Myocyte (in vitro differentiated cells): ENCODE data around the gene SMYD3. TPM values are rescaled to one million over a fixed set of nuclear protein-coding genes. Genes with fewer than 3 reads are reported as not detected.
A peak's percentile ranks its signal among the peaks of the same experiment; 100 is the strongest.
"Not testable (repeated sequence)": the region's sequence is repeated elsewhere in the genome, so short reads cannot be mapped to it uniquely, and the experiment has no call there.

ENCODE experiments used
- DNase-seq: peaks from one replicate; pipeline ENCODE4 v3.0.0-alpha.2; 2012; ENCODE audit warnings: low read depth
- total RNA-seq: library from RNA; depleted of rRNA; stranded (reverse); fragments of >200 nt; gene quantifications from 2 replicates; pipeline ENCODE4 v1.2.3, GENCODE V29; 2014

SMYD3 gene
- total RNA-seq, 1 donor from 2014 or later: 18.7 TPM

DNA sequence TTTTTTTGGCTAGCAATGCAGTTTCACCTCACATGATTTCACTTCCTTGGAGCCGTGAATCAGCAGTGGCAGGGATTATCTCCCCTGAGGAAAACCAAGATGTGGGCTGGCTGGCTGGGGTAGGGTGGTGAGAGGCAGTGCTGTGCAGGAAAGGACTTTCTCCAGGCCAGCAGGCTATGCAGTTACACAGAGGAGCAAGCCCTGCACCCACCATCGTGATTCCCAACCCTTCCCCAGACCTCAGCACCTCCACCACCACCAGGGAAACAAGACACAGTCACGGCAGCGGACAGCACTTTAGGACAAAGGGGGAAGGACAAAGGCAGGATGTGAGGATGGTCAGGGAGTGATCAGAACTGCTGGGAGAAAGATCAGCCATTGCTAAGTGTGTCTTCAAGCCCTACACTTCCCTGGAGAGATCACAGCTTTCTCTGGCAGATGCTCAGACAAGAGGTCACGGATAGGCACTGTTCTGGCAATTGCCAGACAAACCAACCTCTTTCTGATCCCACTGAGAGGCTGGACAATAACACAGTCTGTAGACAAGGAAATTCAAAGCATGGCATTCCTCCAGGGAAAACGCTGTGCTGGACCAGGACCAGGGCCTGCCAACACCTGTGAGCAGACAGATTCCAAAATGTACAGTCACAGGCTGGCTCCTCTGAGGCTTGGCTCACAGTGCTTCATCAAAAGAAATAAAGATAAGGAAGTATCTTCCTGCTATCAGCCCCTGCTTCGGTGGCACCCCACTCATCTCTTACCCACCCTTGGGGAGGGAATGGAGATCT lies 509.4 kb downstream of the SMYD3 start:
- peak; percentile 69 for DNase-seq

DNA sequence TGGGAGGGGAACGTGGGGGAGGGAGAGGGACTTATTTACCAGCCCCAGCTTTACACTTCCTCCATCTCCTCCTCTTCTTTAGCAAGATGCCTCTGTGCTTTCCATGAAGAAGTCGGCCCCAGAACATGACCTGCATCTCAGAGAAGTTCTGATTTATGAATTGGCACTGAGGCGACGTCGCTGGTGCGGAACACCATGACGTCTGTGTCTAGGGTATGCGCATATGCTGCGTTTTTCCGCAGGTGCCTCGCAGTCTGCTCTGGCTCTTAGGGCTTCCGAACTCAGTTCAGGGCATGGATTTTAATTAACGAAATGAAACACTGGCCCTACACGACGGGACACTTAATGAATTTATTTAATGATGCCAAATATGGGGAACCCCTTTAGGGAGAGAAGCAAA lies 510.3 kb downstream of the SMYD3 start:
- DNase-seq: no peak

DNA sequence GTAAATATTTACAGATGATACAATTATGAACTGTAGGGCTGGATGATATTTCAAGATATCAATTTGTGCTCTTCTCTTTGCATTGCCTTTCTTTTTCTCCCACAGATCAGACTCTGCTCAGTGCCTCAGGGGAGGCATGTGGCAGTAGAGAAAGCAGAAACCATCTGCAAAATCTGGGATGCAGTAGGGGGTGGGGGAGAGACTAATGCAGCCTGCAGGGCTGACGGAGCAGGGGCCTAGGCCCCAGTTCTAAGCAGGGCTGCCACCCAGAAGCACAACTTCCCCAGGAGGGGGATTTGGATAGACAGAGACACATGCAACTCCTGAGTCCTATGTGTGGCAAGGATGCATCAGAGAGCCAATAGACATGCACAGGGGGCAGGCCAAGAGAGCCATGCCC lies 511.6 kb downstream of the SMYD3 start:
- no peak for DNase-seq

DNA sequence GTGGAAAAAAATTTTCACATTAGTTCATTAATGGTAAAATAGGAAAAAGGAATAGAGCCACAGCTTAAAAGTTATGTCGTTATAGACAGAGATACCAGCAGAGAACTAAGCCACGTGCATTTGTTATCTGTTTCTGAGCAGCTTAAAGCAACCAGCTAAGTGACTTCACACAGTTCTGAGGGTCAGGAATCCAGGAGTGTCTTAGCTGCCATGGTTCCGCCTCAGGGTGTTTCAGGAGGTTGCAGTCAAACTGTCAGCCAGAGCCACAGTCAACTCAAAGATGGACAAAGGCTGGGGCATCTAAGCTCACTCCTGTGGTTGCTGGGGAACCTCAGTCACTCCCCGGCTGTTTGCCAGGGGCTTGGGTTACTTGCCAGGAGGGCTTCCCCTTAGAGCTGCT lies 515.8 kb downstream of the SMYD3 start:
- DNase-seq: peak; percentile 64

DNA sequence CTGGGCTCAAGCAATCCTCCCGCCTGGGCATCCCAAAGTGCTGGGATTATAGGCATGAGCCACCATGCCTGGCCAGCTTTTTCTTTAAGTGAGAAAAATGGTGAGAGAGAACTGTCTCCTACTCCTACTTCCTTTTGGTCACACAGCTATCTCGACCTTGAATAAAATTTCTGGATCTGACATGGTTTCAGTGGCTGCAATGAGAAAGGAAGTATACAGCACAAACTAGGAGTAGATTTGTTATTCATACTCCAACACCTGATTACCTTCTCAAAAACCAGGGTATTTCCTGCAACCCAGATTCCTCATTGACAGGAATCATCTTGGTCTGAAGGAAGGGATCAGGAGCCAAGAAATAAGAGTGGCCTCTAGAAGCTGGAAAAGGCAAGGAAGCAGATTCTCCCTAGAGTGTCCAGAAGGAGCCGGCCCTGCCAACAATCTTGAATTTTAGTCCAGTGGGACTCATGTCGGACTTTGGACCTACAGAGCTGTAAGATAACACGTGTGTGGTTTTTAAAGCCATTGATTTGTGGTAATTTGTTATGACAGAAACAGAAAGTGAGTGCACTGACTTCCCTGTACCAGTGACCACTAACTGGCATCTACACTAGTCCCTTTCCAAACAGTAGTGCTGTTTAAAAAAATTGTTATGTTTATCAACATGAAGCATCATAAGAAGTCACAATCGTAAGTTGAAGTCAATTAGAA lies 516.6 kb downstream of the SMYD3 start:
- no peak for DNase-seq

DNA sequence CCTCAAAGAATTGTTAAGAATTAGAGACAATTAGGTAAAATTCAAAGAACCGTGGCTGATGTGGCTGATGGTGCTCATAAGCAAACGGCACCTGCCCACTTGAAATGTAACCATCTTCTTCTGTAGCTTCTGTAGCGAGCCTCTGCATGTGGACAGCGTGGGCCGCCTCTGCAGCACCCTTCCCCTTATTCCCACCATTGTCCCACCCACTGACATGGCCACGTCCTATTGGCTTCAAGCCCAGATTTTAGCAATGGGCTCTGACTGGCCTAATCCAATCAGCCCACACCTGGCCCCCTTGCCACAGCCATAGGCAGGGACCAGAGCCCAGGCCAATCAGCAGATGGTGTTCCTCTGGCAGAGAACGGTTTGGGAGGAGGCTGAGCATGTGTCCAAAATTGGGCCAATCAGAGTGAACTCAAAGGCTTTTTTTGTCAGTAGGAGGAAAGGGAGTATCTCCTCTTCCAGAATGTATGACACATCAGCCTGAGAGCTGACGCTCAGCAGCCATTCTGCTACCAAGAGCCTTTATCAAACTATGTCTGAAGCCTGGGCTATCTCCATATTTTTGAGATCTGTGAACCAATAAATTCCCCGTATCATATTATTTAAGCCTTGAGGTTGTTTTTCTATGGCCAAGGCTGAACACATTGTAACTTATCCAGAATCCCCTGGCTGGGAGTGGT lies 518.5 kb downstream of the SMYD3 start:
- DNase-seq: no peak

DNA sequence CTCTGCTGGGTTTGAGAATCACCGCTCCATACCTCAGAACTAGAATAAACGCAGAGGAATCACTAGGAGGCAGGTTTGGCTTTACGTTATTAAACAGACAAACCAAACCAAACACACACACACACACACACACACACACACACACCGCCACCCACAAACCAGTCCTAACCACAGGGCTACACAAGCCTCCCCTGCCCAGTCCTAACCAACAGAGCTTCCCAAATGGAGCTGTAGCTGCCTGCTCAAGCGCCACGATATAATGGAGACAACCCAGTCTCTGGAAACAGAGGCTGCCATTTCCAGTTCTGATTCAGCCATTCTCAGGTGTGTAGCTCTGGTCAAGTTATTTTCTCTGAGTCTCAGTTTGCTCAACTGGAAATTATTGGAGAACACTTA lies 519.1 kb downstream of the SMYD3 start:
- no peak for DNase-seq

DNA sequence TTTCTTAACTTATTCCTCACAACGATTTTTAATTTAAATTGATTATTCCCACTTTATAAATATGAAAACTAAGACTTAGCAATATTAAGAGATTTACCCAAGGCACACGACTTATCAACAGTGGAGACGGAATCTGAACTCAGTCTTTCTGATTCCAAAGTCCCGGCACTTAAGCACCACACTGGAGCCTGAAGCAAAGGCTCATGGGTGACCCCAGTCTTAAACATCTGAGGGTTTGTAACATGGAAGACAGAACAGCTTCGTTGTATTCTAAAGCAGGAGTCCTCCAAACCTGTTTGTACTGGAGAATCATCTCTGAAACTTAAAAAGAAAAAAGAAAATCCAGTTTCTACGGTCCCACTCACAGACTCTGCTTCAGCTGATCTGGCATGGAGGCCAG lies 519.5 kb downstream of the SMYD3 start:
- DNase-seq: no peak

DNA sequence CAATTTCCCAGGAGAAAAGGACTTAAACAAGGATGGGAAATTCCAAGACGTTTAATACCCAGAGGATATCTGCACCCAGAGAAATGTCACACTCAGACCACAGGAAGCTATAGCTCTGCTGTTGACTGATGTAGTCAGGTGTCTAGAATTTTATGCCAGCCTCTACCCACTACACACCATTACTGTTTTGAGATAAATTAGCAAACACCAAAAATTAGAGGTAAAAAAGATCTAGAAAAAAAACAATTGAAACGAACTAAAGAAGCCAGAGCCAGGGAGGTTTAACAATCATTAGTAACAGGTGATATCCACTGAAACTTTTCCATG lies 519.9 kb downstream of the SMYD3 start:
- peak; percentile 22 for DNase-seq

DNA sequence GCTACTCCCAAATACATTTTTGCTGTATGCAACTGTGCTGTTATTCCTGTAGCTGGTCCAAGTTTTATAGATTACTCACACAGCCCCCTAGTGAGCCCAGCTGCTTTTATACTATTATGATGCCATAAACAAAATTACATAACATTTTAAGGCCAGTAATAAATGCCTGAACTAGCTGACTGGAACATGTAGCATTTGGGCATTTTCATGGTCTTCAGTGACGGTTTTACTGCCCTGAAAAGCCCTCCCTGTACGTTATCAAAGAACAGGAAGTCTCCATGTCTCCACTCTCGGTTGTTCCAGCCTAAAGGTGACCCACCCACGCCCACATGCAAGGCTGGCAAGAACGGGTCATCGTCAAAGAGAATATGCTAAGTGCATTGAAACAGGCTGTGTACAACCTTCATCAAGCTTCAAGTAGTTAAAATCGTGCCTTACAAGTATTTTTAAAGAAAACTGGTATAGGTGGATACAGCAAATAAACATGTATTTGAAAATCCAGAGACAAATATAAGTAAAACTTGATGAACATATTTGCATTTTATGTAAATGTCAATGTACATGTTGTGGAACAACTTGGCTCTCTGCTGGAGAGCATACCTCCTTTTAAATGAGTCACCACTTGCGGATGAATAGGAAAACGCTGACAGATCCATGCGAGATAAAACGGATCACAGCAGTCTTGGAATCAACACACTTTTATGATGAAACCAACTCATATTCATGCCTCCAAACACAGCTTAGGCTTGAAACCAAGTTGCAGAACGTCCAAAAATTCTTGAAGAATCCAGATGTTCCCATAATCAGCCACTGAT lies 520.5 kb downstream of the SMYD3 start:
- peak; percentile 35 for DNase-seq

DNA sequence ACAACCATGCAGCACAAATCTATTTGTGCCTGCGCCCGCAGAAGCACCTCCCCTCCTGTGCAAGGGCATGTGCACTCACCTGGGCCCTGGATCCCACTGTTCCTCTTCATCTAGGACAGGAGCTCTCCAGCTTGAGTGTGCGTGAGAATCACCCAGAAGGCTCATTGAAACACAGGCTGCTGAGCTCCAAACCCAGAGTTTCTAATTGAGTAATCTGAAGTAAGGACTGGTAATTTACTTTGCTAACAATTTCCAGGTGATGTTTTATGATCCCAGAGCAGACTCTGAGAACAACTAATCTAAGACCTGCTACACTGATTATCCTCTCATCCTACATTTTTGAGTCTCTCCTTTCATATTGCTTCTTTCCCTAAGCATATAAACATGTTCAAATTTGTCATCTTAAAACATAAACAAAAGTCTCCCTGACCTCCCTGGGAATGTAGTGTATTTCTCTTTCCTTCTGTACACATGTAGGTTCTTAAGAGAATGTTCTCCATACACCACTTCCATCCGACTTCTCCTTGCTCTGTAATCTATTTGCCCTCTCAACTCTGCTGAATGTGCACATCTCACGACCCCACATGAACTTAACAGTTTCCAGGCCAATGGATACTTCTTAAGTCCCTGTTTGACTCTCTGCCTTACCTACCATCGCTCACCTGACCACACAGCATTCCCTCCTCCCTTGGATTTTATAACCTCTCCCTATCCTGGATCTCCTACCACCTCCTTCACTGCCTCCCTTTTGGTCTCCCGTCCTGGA lies 522.5 kb downstream of the SMYD3 start:
- no peak for DNase-seq

DNA sequence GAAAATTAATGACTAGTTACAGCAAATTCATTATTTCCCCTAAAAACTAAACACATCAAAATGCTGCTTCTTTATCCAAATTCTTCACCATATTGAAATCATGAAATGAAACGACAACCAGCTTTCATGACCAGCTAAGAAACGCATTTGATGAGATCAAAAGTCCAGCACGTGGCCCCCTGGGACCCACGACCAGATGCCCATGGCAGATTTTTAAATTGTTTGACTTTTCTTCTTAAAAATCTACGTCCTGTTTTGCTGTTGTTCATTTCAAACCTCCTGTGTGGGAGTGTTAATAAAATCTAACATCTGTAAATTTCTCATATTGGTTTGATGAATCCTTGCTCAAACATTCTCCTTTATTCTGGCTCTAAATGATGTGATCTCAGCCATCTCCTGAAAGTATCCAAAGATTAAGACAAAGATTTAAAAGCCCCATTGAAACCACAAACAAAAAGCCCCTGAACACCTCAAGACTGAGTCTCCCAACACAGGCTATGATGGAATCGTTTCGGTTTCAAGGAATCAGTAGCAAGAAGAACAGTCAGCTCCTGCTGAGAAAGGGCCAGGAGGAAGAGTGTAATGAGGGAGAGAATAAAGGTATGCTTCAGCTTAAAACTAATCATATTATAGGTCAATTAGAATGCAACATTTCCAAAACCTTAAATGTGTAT lies 523.6 kb downstream of the SMYD3 start:
- DNase-seq: no peak

DNA sequence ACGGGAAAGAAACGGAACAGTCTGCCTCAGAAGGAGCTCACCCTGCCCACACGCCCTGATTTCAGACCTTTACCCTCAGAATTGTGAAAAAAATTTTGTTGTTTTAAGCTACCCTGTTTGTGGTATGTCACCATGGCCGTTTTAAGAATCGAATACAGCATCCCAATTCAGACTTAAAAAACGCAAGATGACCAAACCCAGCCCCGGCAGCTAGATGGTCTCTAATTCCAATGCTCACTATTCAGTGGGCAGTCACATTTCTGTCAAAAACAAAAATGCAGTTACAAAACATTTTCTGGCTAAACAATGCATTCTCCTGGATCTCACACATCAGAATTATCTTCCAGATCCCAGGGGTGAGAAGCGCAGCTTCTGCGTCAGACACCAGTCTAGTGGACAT lies 527.5 kb downstream of the SMYD3 start:
- DNase-seq: no peak

DNA sequence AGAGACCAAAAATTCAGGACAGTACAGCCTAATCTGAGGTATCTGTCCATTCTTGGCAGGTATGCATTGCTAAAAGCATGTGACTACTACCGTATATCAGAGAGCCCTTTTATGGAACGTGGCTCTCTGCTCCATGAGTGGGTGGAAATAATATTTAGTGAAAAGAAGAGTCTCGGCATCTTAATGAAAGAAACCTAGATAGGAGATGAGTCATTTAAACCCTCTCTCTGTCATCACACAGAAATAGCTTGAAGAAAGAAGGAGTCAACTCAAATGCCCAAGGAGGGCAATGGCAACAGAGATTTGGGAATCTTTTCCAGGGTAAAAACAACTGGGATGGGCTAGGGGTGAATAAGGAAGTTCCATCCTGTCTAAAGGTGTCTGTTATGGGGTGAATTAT lies 528.2 kb downstream of the SMYD3 start:
- peak; percentile 35 for DNase-seq

DNA sequence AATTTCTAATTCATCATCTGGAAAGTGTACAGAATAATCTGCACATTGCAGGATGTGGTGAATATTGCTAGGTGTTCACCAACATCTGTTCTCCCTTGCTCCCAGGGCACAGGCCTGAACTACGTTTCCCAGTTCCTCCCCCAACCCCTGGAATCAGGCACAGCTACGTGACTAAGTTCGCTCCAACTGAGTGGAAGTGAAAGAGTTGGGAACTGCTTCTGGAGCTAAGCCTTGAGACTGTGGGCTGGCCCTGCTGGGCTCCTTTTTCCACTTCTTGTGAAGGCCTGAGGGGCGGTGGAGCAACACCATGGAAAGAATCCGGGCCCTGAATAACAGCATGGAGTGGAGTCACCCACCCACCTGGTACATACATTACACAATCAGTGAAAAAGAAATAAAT lies 534.6 kb downstream of the SMYD3 start:
- no peak for DNase-seq

DNA sequence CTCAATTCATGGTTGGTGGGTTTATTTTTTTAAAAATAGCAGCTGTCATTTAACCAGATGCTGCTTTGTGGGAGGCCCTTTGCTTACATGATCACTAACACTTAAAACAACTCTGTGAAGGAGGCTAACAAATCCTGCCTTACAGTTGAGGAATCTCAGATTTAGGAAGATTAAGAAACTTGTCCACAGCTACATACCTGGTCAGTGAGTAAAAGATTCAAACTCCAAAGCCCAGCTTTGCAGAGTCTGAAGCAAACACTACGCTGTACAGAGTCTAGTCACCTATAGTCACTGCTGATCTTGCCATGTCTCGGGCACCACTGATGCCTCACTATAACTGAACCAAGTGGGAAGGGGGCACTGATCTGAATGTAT lies 535.4 kb downstream of the SMYD3 start:
- no peak for DNase-seq

DNA sequence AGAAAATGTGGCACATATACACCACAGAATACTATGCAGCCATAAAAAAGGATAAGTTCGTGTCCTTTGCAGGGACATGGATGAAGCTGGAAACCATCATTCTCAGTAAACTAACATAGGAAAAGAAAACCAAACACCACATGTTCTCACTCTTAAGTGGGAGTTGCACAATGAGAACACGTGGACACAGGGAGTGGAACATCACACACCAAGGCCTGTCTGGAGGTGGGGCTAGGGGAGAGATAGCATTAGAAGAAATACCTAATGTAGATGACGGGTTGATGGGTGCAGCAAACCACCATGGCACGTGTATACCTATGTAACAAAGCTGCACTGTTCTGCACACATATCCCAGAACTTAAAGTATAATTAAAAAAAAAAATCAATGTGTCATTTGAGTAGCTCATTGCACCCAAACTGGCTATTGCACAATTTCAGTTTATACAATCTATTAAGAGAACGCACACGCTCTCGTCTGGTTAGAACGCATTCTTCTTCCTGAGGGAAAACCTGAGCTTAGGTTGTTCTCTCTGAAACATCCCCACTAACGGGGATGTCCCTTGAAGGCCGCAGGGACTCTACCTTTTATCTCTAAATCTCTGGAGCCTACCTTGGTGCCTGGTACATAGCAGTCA lies 535.9 kb downstream of the SMYD3 start:
- DNase-seq: not testable (repeated sequence)

DNA sequence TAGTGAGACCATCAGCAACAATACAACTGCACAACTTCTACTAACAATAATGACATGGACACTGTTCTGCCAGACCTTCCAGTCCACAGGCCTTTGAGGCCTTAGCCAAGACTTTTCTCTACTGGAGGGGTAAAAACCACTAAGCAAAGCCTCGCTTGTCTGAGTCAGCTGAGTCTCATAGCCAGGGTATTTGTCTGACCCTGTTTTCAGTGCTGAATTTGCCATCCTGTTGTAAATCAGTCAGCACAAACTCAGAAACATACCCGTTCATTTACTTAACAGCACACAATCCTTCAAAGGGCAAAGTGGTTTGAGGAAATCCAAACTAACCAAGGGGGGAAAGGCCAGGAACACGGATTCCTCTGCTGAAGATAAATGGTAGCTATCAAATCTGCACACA lies 537.8 kb downstream of the SMYD3 start:
- peak; percentile 82 for DNase-seq

DNA sequence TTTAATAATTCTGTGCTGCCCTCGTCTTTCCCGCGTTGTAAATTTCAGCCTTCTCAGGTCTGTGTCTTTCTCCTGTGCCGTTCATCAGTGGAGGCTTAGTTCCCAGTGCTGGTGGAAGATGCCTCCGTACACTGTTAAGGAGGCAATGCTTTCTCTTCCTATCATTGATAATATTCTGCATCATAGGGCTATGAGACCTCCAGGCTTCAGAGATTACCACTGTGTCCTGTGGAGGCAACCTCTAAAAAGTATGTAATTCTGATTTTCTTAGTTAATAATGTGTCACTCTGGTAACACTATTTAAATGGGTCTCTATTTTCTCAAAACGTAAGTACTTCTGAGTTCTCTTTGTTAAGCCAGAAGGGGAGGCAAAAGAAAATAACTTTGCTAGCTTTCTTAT lies 538.3 kb downstream of the SMYD3 start:
- DNase-seq: no peak

DNA sequence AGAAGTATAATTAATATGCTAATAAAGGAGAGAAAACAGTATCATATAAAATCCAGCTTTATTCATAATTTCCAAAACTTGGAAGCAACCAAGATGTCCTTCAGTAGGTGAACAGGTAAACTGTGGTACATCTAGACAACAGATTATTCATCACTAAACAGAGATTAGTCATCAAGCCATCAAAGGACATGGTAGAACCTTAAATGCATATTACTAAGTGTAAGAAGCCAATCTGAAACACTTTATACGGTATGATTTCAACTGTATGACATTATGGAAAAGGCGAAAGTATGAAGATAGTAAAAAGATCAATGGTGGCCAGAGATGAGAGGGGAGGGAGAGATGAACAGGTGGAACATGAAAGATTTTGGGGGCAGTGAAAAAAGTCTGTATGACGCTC lies 541.7 kb downstream of the SMYD3 start:
- no peak for DNase-seq
